Naive thymus-derived CD8-positive, alpha-beta T cell (primary cell): ENCODE data around the gene SLC25A12. TPM values are rescaled to one million over a fixed set of nuclear protein-coding genes. Genes with fewer than 3 reads are reported as not detected.
"Not testable (repeated sequence)": the region's sequence is repeated elsewhere in the genome, so short reads cannot be mapped to it uniquely, and the experiment has no call there.

ENCODE experiments used
- ATAC-seq, 2 donors: fragments of 150-1000 bp; cut with Tn5 transposase in 1 of 2; sonication (Bioruptor Pico), chemical (Tn5 transposase) in 1 of 2; 1 replicate in 1 of 2; 2 replicates in 1 of 2; pipeline ENCODE4 v1.10.0; 2021; ENCODE audit warnings: mild to moderate bottlenecking in 2 of 2, moderate library complexity in 2 of 2
- POLR2A ChIA-PET: fragments of 350-600 bp; sonication (Branson Sonifier 250); formaldehyde crosslinking; loops from one replicate; lab custom pipeline; 2021; ENCODE audit warnings: antibody characterized with exemption; lab: Charles Lee
- DNase-seq, 10 donors: peaks; one replicate each; pipeline versions ENCODE4 v3.0.0 to v3.0.0-alpha.2; 2020 to 2022
- H3K27ac Mint-ChIP-seq, 10 donors: one replicate each; pipeline ENCODE4 v1.8.0; 2020 to 2022; ENCODE audit warnings: mild to moderate bottlenecking in 10 of 10, mixed read lengths in 10 of 10, moderate library complexity in 4 of 10, inconsistent platforms in 1 of 10
- H3K27me3 Mint-ChIP-seq, 5 donors: one replicate each; pipeline ENCODE4 v1.8.0; 2021 to 2022; ENCODE audit warnings: mixed read lengths in 5 of 5
- H3K36me3 Mint-ChIP-seq, 3 donors: one replicate each; pipeline ENCODE4 v1.8.0; 2020 to 2022; ENCODE audit warnings: mixed read lengths in 3 of 3, mild to moderate bottlenecking in 2 of 3, inconsistent platforms in 1 of 3
- H3K4me1 Mint-ChIP-seq, 4 donors: one replicate each; pipeline ENCODE4 v1.8.0; 2021 to 2022; ENCODE audit warnings: mixed read lengths in 4 of 4
- H3K4me3 Mint-ChIP-seq, 10 donors: one replicate each; pipeline ENCODE4 v1.8.0; 2020 to 2022; ENCODE audit warnings: mild to moderate bottlenecking in 10 of 10, mixed read lengths in 10 of 10, moderate library complexity in 6 of 10, inconsistent platforms in 1 of 10
- H3K9me3 Mint-ChIP-seq, 9 donors: one replicate each; pipeline ENCODE4 v1.8.0; 2020 to 2022; ENCODE audit warnings: mixed read lengths in 9 of 9, mild to moderate bottlenecking in 3 of 9, inconsistent platforms in 1 of 9, moderate library complexity in 1 of 9
- polyA plus RNA-seq, 3 donors: library from polyadenylated mRNA; unstranded; fragments of 300-500 nt; fragmentation: Illumina TruSeq; gene quantifications; one replicate each; pipeline ENCODE4 v1.2.3, GENCODE V29; 2021
- total RNA-seq, 8 experiments: library from RNA in 2 of 8; stranded (reverse) in 2 of 8; gene quantifications; one replicate each; pipeline ENCODE4 v1.2.3 and lab custom pipeline; 2021 to 2026

SLC25A12 gene
- total and polyA plus RNA-seq, 5 experiments from 2014 or later = 7.9 to 16.6 (median 13.5) TPM

- H3K4me1 Mint-ChIP-seq = no peaks in the 10 kb centered on the region
- H3K9me3 Mint-ChIP-seq = no peaks in the 10 kb centered on the region
- H3K36me3 Mint-ChIP-seq = no peaks in the 10 kb centered on the region
- H3K27ac Mint-ChIP-seq = no peak overlapping the region
- POLR2A ChIA-PET = no interaction called here
- H3K4me3 Mint-ChIP-seq = no peak overlapping the region
- DNase-seq = no peak
- ATAC-seq = no peak
- H3K27me3 Mint-ChIP-seq = peaks cover 0 to 3% (median 0%) of the 10 kb centered on the region in 5 donors
Observed at GRCh38 chr2:171913517-171913916, 19.5 kb upstream of the SLC25A12 start.

GRCh38 chr2:171910494-171910893 is 16.4 kb upstream of the SLC25A12 start:
- Mint-ChIP-seq H3K4me3 (no peak overlapping the region), H3K9me3 (no peaks in the 10 kb centered on the region), H3K27ac (no peak overlapping the region), H3K36me3 (no peaks in the 10 kb centered on the region), H3K27me3 (peaks cover 0 to 3% (median under 1%) of the 10 kb centered on the region in 5 donors), H3K4me1 (no peaks in the 10 kb centered on the region)
- POLR2A ChIA-PET = no interaction called here
- ATAC-seq (no peak), DNase-seq (no peak)

GRCh38 chr2:171909266-171909665 is 15.2 kb upstream of the SLC25A12 start:
- Mint-ChIP-seq H3K27me3 (peaks cover 2 to 11% (median 4%) of the 10 kb centered on the region in 5 donors), H3K27ac (no peak overlapping the region), H3K36me3 (peaks cover 0 to 2% (median 0%) of the 10 kb centered on the region in 3 donors), H3K4me3 (no peak overlapping the region), H3K9me3 (no peaks in the 10 kb centered on the region), H3K4me1 (no peaks in the 10 kb centered on the region)
- POLR2A ChIA-PET = interaction anchor here (0.6 kb wide), 1 partner anchor 27 kb away, joined by 5 read pairs; no protein-coding TSS in a partner anchor
- ATAC-seq (no peak), DNase-seq (no peak)

- POLR2A ChIA-PET = no interaction called here
- H3K4me3 Mint-ChIP-seq = no peak overlapping the region
- peaks cover 2 to 22% (median 6%) of the 10 kb centered on the region in 5 donors for H3K27me3 Mint-ChIP-seq
- no peak for DNase-seq
- no peaks in the 10 kb centered on the region for H3K4me1 Mint-ChIP-seq
- no peaks in the 10 kb centered on the region for H3K9me3 Mint-ChIP-seq
- peaks cover 0 to 2% (median 0%) of the 10 kb centered on the region in 3 donors for H3K36me3 Mint-ChIP-seq
- no peak overlapping the region for H3K27ac Mint-ChIP-seq
- ATAC-seq = no peak
Observed at GRCh38 chr2:171908235-171908634, 14.2 kb upstream of the SLC25A12 start.

GRCh38 chr2:171902840-171903420 is 8.9 kb upstream of the SLC25A12 start:
- no peaks in the 10 kb centered on the region for H3K9me3 Mint-ChIP-seq
- ATAC-seq (no peak), DNase-seq (no peak)
- POLR2A ChIA-PET = no interaction called here
- H3K36me3 Mint-ChIP-seq = peaks cover 0 to 2% (median 0%) of the 10 kb centered on the region in 3 donors
- no peak overlapping the region for H3K4me3 Mint-ChIP-seq
- H3K4me1 Mint-ChIP-seq = peaks cover 0 to 1% (median 0%) of the 10 kb centered on the region in 4 donors
- H3K27ac Mint-ChIP-seq = no peak overlapping the region
- peaks cover 3 to 29% (median 5%) of the 10 kb centered on the region in 5 donors for H3K27me3 Mint-ChIP-seq

GRCh38 chr2:171899623-171900282 is 5.7 kb upstream of the SLC25A12 start:
- H3K9me3 Mint-ChIP-seq, H3K27ac Mint-ChIP-seq, POLR2A ChIA-PET, ATAC-seq, H3K4me3 Mint-ChIP-seq, H3K36me3 Mint-ChIP-seq, DNase-seq: not testable (repeated sequence)
- peaks cover 1 to 21% (median 3%) of the 10 kb centered on the region in 5 donors for H3K27me3 Mint-ChIP-seq
- peaks cover 2 to 11% (median 5%) of the 10 kb centered on the region in 4 donors for H3K4me1 Mint-ChIP-seq

- peaks cover 0 to 1% (median 0%) of the 10 kb centered on the region in 5 donors for H3K27me3 Mint-ChIP-seq
- peaks cover 0 to 6% (median 5%) of the 10 kb centered on the region in 3 donors for H3K36me3 Mint-ChIP-seq
- no peak for ATAC-seq
- H3K4me3 Mint-ChIP-seq = peak overlapping the region in 3 of 10 donors; percentile 6 to 91 (median 11)
- DNase-seq = no peak
- H3K9me3 Mint-ChIP-seq = peaks cover 0 to 3% (median 0%) of the 10 kb centered on the region in 9 donors
- peak overlapping the region in 2 of 10 donors; percentile 1 to 4 for H3K27ac Mint-ChIP-seq
- POLR2A ChIA-PET = no interaction called here
- H3K4me1 Mint-ChIP-seq = peaks cover 13 to 42% (median 36%) of the 10 kb centered on the region in 4 donors
Observed at GRCh38 chr2:171895786-171896185, 1.7 kb upstream of the SLC25A12 start.

- H3K9me3 Mint-ChIP-seq = peaks cover 0 to 3% (median 0%) of the 10 kb centered on the region in 9 donors
- H3K36me3 Mint-ChIP-seq = peaks cover 0 to 14% (median 6%) of the 10 kb centered on the region in 3 donors
- H3K4me1 Mint-ChIP-seq = peaks cover 14 to 53% (median 46%) of the 10 kb centered on the region in 4 donors
- POLR2A ChIA-PET = interaction anchor here (0.6 to 1.2 kb wide), 3 partner anchors 21 to 210 kb away, joined by 3 to 9 read pairs (median 7); partner anchors contain the start of gene HAT1
- H3K27me3 Mint-ChIP-seq = peaks cover 0 to 1% (median 0%) of the 10 kb centered on the region in 5 donors
- H3K4me3 Mint-ChIP-seq = peak overlapping the region; percentile 88 to 100 (median 97)
- ATAC-seq = no peak
- peak overlapping the region; percentile 80 to 95 (median 92) for H3K27ac Mint-ChIP-seq
- DNase-seq = no peak
Observed at GRCh38 chr2:171894612-171894947, 536 bp upstream of the SLC25A12 start.

- POLR2A ChIA-PET = interaction anchor here (1.1 to 1.2 kb wide), 2 partner anchors 8 to 29 kb away, joined by 3 to 9 read pairs; partner anchors contain the start of gene HAT1
- peaks cover 0 to 3% (median 0%) of the 10 kb centered on the region in 9 donors for H3K9me3 Mint-ChIP-seq
- ATAC-seq (no peak), DNase-seq (peak in 1 of 10 donors; percentile 5)
- peak overlapping the region; percentile 81 to 97 (median 93) for H3K27ac Mint-ChIP-seq
- peaks cover 0 to 1% (median 0%) of the 10 kb centered on the region in 5 donors for H3K27me3 Mint-ChIP-seq
- H3K4me3 Mint-ChIP-seq = peak overlapping the region; percentile 88 to 100 (median 97)
- H3K4me1 Mint-ChIP-seq = peaks cover 20 to 61% (median 51%) of the 10 kb centered on the region in 4 donors
- peaks cover 0 to 23% (median 7%) of the 10 kb centered on the region in 3 donors for H3K36me3 Mint-ChIP-seq
Observed at GRCh38 chr2:171893196-171893823, 734 bp downstream of the SLC25A12 start.

- Mint-ChIP-seq H3K36me3 (peaks cover 0 to 31% (median 7%) of the 10 kb centered on the region in 3 donors), H3K4me1 (peaks cover 18 to 61% (median 52%) of the 10 kb centered on the region in 4 donors), H3K9me3 (no peaks in the 10 kb centered on the region), H3K27ac (no peak overlapping the region), H3K4me3 (no peak overlapping the region), H3K27me3 (no peaks in the 10 kb centered on the region)
- POLR2A ChIA-PET = no interaction called here
- DNase-seq = no peak
- ATAC-seq = no peak
Observed at GRCh38 chr2:171889808-171890207, 4.2 kb downstream of the SLC25A12 start.

GRCh38 chr2:171889333-171889732 is 4.7 kb downstream of the SLC25A12 start:
- Mint-ChIP-seq H3K36me3 (peaks cover 0 to 34% (median 7%) of the 10 kb centered on the region in 3 donors), H3K9me3 (no peaks in the 10 kb centered on the region), H3K27me3 (no peaks in the 10 kb centered on the region), H3K4me3 (no peak overlapping the region), H3K27ac (no peak overlapping the region), H3K4me1 (peaks cover 16 to 57% (median 47%) of the 10 kb centered on the region in 4 donors)
- POLR2A ChIA-PET = no interaction called here
- no peak for ATAC-seq
- DNase-seq = no peak

- no peak overlapping the region for H3K27ac Mint-ChIP-seq
- peaks cover 8 to 41% (median 27%) of the 10 kb centered on the region in 4 donors for H3K4me1 Mint-ChIP-seq
- POLR2A ChIA-PET = no interaction called here
- H3K27me3 Mint-ChIP-seq = no peaks in the 10 kb centered on the region
- ATAC-seq = no peak
- peaks cover 0 to 19% (median 0%) of the 10 kb centered on the region in 3 donors for H3K36me3 Mint-ChIP-seq
- H3K9me3 Mint-ChIP-seq = no peaks in the 10 kb centered on the region
- DNase-seq = no peak
- H3K4me3 Mint-ChIP-seq = peak overlapping the region in 1 of 10 donors; percentile 51
Observed at GRCh38 chr2:171883275-171883893, 10.7 kb downstream of the SLC25A12 start.
